PFSK-1 (cell line): ENCODE measurements around the gene RCSD1.

Experiments used
- FOXP2 ChIP-seq: optimal IDR thresholded peaks from 2 replicates; pipeline ENCODE3; 2011; ENCODE audit warnings: borderline replicate concordance, control low read depth, inconsistent platforms; ENCODE audit not compliant: insufficient read depth; ENCODE audit errors: extremely low read length, extremely low read depth
- POLR2AphosphoS5 ChIP-seq: IDR thresholded peaks from 2 replicates; pipeline ENCODE4 v1.6.1; 2012; ENCODE audit warnings: low read depth, mild to moderate bottlenecking, control low read depth, low read length, moderate library complexity
- SIN3A ChIP-seq: IDR thresholded peaks from 2 replicates; pipeline ENCODE4 v1.6.1; 2012; ENCODE audit warnings: mild to moderate bottlenecking, low read length, moderate library complexity, borderline replicate concordance; ENCODE audit not compliant: insufficient read depth
- TAF1 ChIP-seq: IDR thresholded peaks from 2 replicates; pipeline ENCODE4 v1.6.1; 2012; ENCODE audit warnings: low read length, control low read depth, borderline replicate concordance; ENCODE audit not compliant: insufficient read depth
- TF ChIP-seq, protein P1 (sequence below), 2 experiments: IDR thresholded peaks; 2 replicates each; pipeline versions ENCODE4 v1.6.1 to v1.8.0; 2011 to 2012; ENCODE audit warnings: low read depth in 2 of 2, low read length in 2 of 2, control low read depth in 1 of 2, inconsistent platforms in 1 of 2, mild to moderate bottlenecking in 1 of 2, moderate library complexity in 1 of 2; ENCODE audit not compliant: insufficient read depth in 1 of 2

The RCSD1 gene

DNA sequence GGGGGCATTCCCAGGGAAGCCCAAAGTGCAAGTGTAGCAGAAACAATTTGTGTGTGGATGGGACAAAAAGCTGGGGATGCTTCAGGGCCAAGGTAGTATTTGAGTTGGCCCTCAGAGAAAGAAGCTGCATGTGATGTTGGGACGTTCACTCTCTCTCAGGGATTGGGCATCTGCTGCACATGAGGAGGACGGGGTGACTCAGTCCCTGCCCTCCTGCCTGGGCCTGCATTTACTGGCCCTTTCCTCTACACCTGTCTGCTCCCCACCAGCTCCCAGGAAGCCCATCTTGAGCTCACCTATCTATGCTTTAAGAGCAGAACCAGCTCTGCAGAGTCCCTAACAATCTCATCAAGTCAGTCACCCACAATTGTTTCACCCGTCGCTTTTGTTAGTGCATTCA is 68.3 kb downstream of the RCSD1 start:
- TF ChIP-seq POLR2AphosphoS5 (no peak), SIN3A (no peak), FOXP2 (no peak), TAF1 (no peak)
- TF ChIP-seq, protein P1, sequence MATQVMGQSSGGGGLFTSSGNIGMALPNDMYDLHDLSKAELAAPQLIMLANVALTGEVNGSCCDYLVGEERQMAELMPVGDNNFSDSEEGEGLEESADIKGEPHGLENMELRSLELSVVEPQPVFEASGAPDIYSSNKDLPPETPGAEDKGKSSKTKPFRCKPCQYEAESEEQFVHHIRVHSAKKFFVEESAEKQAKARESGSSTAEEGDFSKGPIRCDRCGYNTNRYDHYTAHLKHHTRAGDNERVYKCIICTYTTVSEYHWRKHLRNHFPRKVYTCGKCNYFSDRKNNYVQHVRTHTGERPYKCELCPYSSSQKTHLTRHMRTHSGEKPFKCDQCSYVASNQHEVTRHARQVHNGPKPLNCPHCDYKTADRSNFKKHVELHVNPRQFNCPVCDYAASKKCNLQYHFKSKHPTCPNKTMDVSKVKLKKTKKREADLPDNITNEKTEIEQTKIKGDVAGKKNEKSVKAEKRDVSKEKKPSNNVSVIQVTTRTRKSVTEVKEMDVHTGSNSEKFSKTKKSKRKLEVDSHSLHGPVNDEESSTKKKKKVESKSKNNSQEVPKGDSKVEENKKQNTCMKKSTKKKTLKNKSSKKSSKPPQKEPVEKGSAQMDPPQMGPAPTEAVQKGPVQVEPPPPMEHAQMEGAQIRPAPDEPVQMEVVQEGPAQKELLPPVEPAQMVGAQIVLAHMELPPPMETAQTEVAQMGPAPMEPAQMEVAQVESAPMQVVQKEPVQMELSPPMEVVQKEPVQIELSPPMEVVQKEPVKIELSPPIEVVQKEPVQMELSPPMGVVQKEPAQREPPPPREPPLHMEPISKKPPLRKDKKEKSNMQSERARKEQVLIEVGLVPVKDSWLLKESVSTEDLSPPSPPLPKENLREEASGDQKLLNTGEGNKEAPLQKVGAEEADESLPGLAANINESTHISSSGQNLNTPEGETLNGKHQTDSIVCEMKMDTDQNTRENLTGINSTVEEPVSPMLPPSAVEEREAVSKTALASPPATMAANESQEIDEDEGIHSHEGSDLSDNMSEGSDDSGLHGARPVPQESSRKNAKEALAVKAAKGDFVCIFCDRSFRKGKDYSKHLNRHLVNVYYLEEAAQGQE (IDR thresholded peaks at IDR 0.05; ENCODE audit: insufficient read depth in 1 of 2, low read depth in 2 of 2, low read length in 2 of 2), result no peak

DNA sequence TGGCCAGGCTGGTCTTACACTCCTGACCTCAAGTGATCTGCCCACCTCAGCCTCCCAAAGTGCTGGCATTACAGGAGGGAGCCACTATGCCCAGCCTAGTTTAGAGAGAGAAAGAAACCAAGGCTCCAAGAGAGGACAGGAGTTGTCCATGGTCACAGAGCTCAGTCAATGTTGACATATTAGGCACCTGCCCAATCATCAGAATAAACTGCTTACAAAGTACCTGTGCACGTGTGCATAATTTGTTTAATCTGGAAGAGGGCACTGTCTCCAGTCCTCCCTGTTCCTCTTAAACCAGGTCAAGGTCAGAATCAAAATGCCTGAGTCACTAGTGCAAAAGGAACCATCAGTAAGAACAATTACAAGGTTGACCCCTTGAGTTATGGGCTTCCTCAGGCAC is 71.5 kb downstream of the RCSD1 start:
- TF ChIP-seq SIN3A (no peak), POLR2AphosphoS5 (no peak), FOXP2 (no peak), TAF1 (no peak)
- TF ChIP-seq, protein P1 (IDR thresholded peaks at IDR 0.05; ENCODE audit: insufficient read depth in 1 of 2, low read depth in 2 of 2, low read length in 2 of 2), result no peak

DNA sequence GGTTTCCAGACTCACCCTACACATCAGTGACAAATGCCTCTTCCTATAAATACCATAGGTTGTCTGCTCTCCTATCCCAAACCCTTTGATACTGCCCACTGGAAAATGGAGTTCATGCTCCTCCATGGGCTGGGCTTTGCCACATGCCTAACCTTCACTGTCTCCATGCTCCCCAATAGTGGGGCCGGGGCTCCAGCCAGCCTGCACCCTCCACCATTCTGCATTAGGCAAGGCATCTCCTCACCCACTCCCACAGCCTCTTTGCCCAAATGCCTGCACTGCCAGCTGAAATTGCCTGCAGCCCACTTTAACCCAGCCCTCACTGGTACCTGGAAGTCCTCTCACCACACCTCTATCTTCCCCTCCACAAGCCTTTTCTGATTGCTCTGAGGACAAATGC is 73.5 kb downstream of the RCSD1 start:
- no peak for TF ChIP-seq FOXP2
- TF ChIP-seq SIN3A, result no peak
- TF ChIP-seq, protein P1 (IDR thresholded peaks at IDR 0.05; ENCODE audit: insufficient read depth in 1 of 2, low read depth in 2 of 2, low read length in 2 of 2), result no peak
- no peak for TF ChIP-seq TAF1
- TF ChIP-seq POLR2AphosphoS5, result no peak

DNA sequence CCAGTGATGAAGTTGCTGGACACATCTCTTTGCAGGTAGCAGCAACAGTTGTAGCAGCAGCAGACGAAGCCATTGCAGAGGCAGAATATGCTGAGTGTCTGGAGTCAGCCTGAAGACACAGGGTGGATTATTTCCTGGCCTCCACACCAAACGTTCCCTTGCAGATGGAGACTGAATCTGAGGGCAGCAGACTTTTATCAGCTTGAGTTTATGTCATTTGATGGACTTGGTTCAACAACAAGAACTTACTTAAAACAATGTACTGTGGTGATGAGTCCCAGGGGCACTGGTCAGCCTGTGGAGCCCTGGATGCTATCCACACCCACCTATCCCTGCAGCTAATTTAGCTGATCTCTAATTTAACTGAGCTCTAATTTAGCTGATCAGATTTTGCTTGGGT is 74.7 kb downstream of the RCSD1 start:
- TF ChIP-seq TAF1 (no peak), FOXP2 (no peak), SIN3A (no peak), POLR2AphosphoS5 (no peak)
- TF ChIP-seq, protein P1 (IDR thresholded peaks at IDR 0.05; ENCODE audit: insufficient read depth in 1 of 2, low read depth in 2 of 2, low read length in 2 of 2), result no peak

DNA sequence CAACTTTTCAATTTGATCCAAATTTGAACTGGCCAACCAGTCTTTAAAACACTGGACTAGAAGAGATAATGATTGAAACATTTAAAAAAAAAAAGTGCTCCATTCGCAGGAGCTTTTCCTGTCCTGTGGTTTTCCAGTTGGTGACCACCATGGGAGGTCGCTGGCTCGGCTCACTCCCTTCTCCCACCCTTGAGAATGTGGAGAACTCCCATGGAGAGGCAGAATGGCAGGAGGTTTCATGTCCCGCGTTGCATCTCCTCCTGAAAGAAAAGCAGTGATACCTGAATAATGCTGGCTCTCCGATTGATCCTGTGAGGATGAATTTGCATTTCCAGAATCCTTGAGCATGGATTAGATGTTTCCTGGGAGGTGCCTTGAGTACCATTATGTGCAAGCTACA is 75.2 kb downstream of the RCSD1 start:
- TF ChIP-seq POLR2AphosphoS5, result no peak

DNA sequence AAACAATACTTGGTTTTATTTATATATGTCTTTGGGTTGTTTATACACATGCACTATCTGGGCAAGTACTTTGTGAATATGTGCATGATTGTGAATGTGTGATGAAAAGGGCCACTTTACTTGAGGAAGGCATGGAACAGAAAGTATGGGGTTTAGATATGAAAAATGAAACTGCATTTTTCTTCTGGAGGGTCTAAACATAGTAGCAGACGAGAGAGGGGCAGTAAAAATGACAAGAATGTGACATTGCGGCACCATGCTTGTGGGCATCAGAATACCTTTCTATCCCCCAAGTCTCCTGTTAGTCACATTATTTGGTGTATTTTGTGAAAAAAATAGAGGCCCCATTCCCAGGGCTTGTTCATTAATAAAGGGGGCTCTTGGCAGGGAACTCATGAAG is 76.3 kb downstream of the RCSD1 start:
- no peak for TF ChIP-seq TAF1
- TF ChIP-seq SIN3A, result no peak
- TF ChIP-seq, protein P1 (IDR thresholded peaks at IDR 0.05; ENCODE audit: insufficient read depth in 1 of 2, low read depth in 2 of 2, low read length in 2 of 2), result no peak
- no peak for TF ChIP-seq FOXP2
- no peak for TF ChIP-seq POLR2AphosphoS5
